B cell (primary cell): ENCODE data around the gene S100A10. TPM values are rescaled to one million over a fixed set of nuclear protein-coding genes. Genes with fewer than 3 reads are reported as not detected.

Source experiments
- ATAC-seq: fragments of 200-7000 bp; cut with Tn5 transposase; one replicate; pipeline ENCODE4 v1.10.0; 2021; ENCODE audit warnings: low read depth, mild to moderate bottlenecking, moderate number of reproducible peaks, moderate library complexity
- CTCF ChIA-PET: fragments of 350-600 bp; sonication (Branson Sonifier 250); formaldehyde crosslinking; loops from one replicate; lab custom pipeline; 2021; ENCODE audit warnings: antibody characterized with exemption, inconsistent platforms; lab: Charles Lee
- POLR2A ChIA-PET: fragments of 350-600 bp; sonication (Branson Sonifier 250); formaldehyde crosslinking; loops from one replicate; lab custom pipeline; 2021; ENCODE audit warnings: antibody characterized with exemption; lab: Charles Lee
- DNase-seq: peaks from one replicate; pipeline ENCODE4 v3.0.0; 2013
- H2AFZ ChIP-seq: 2 replicates; pipeline ENCODE4 v1.6.1; 2012; ENCODE audit warnings: mild to moderate bottlenecking, low read depth, low read length; ENCODE audit not compliant: insufficient read depth, poor library complexity, severe bottlenecking
- H3K27ac ChIP-seq, 2 donors: 1 replicate in 1 of 2; 2 replicates in 1 of 2; pipeline ENCODE4 v1.5.1; 2012 to 2013; ENCODE audit warnings: low read length in 2 of 2, mild to moderate bottlenecking in 2 of 2, moderate library complexity in 1 of 2
- H3K27me3 ChIP-seq, 4 experiments: fragments of 200-600 bp in 1 of 4; sonication (generic) in 1 of 4; replicated peaks in 1 of 4; 1 replicate in 2 of 4; 2 replicates in 2 of 4; pipeline versions ENCODE4 v1.6.1 to v1.7.0; 2013 to 2016; ENCODE audit warnings: low read length in 3 of 4, mild to moderate bottlenecking in 2 of 4, mixed read lengths in 1 of 4, moderate library complexity in 1 of 4; ENCODE audit not compliant: insufficient read depth in 4 of 4, control insufficient read depth in 3 of 4; ENCODE audit errors: control extremely low read depth in 1 of 4
- H3K36me3 ChIP-seq, 2 experiments: replicated peaks in 1 of 2; 1 replicate in 1 of 2; 2 replicates in 1 of 2; pipeline versions ENCODE4 v1.6.1 to v1.7.1; 2013; ENCODE audit warnings: low read length in 1 of 2; ENCODE audit not compliant: insufficient read depth in 2 of 2, control insufficient read depth in 1 of 2; ENCODE audit errors: control extremely low read depth in 1 of 2, extremely low read depth in 1 of 2
- H3K4me1 ChIP-seq, 2 donors: fragments of 200-600 bp in 1 of 2; sonication (generic) in 1 of 2; 1 replicate in 1 of 2; 2 replicates in 1 of 2; pipeline versions ENCODE4 v1.5.1 to v1.6.1; 2013 to 2017; ENCODE audit warnings: low read length in 2 of 2; ENCODE audit not compliant: control insufficient read depth in 2 of 2, insufficient read depth in 2 of 2
- H3K4me2 ChIP-seq: replicated peaks from 2 replicates; pipeline ENCODE3; 2012; ENCODE audit warnings: mild to moderate bottlenecking, low read depth, low read length; ENCODE audit not compliant: poor library complexity, severe bottlenecking
- H3K4me3 ChIP-seq, 5 experiments: fragments of 200-600 bp in 1 of 5; sonication (generic) in 1 of 5; 1 replicate in 3 of 5; 2 replicates in 2 of 5; pipeline versions ENCODE4 v1.5.1 to v1.7.0; 2011 to 2016; ENCODE audit warnings: low read length in 4 of 5, mild to moderate bottlenecking in 4 of 5, low read depth in 2 of 5, control low read depth in 1 of 5, moderate library complexity in 1 of 5; ENCODE audit not compliant: insufficient read depth in 1 of 5; ENCODE audit errors: control extremely low read depth in 1 of 5, extremely low read depth in 1 of 5
- H3K79me2 ChIP-seq: fragments of 200-600 bp; sonication (generic); one replicate; pipeline ENCODE4 v1.6.0; 2016; ENCODE audit warnings: low read length; ENCODE audit not compliant: control insufficient read depth, insufficient read depth
- H3K9ac ChIP-seq: fragments of 200-600 bp; sonication (generic); 2 replicates; pipeline ENCODE4 v1.6.1; 2017; ENCODE audit warnings: mild to moderate bottlenecking, low read length, moderate library complexity
- H3K9me3 ChIP-seq, 3 donors: one replicate each; pipeline versions ENCODE4 v1.6.1 to v1.7.1; 2013; ENCODE audit warnings: low read length in 2 of 3; ENCODE audit not compliant: control insufficient read depth in 2 of 3, insufficient read depth in 1 of 3; ENCODE audit errors: control extremely low read depth in 1 of 3
- H4K20me1 ChIP-seq: 2 replicates; pipeline ENCODE4 v1.6.0; 2012; ENCODE audit warnings: mild to moderate bottlenecking, low read length; ENCODE audit not compliant: insufficient read depth, control insufficient read depth, poor library complexity, severe bottlenecking
- H3K27ac Mint-ChIP-seq: one replicate; pipeline ENCODE4 v1.8.0; 2021; ENCODE audit warnings: mixed read lengths
- H3K27me3 Mint-ChIP-seq: one replicate; pipeline ENCODE4 v1.8.0; 2021; ENCODE audit warnings: mixed read lengths
- H3K4me1 Mint-ChIP-seq: one replicate; pipeline ENCODE4 v1.8.0; 2021; ENCODE audit warnings: mixed read lengths
- H3K4me3 Mint-ChIP-seq: one replicate; pipeline ENCODE4 v1.8.0; 2021; ENCODE audit warnings: mixed read lengths
- H3K9me3 Mint-ChIP-seq: one replicate; pipeline ENCODE4 v1.8.0; 2022; ENCODE audit warnings: mixed read lengths; ENCODE audit not compliant: insufficient read depth
- CTCF ChIP-seq: fragments of 200-600 bp; IDR thresholded peaks from one replicate; pipeline ENCODE4 v1.8.0; 2022; ENCODE audit warnings: antibody characterized with exemption, mild to moderate bottlenecking
- EZH2 ChIP-seq: IDR thresholded peaks from 2 replicates; pipeline ENCODE4 v1.6.1; 2012; ENCODE audit warnings: borderline replicate concordance, low read depth, mild to moderate bottlenecking, moderate library complexity, low read length; ENCODE audit not compliant: insufficient read depth, poor library complexity, severe bottlenecking
- WGBS: methylation state at CpG from one replicate; pipeline ENCODE4 v1.1.5; 2013; ENCODE audit warnings: missing lambda C conversion rate; ENCODE audit not compliant: insufficient coverage; 5-methylcytosine and 5-hydroxymethylcytosine counted together
- intact Hi-C: fragments of 100-400 bp; cut with micrococcal nuclease; formaldehyde crosslinking; loops from one replicate; pipeline ENCODE4 v1.10.0; 2022
- polyA plus RNA-seq: library from polyadenylated mRNA; depleted of rRNA; stranded (reverse); fragments of >200 nt; gene quantifications from 2 replicates; pipeline ENCODE4 v1.2.3, GENCODE V29; 2012
- total RNA-seq, 2 donors: library from RNA; stranded (reverse); fragments of 120-200 nt in 1 of 2; gene quantifications; 1 replicate in 1 of 2; 2 replicates in 1 of 2; pipeline versions ENCODE4 v1.2.3 to v1.2.4, GENCODE V29; 2013 to 2022

S100A10 gene
- total and polyA plus RNA-seq, 2 donors (not counting 1 experiment from before 2014, with no cell fraction given), result 38.0 to 47.1 TPM

GRCh38 chr1:152039461-152039860 is 45.8 kb upstream of the S100A10 start:
- H3K9me3 Mint-ChIP-seq, result no peaks in the 10 kb centered on the region
- DNase-seq (no peak), ATAC-seq (no peak)
- H3K4me1 ChIP-seq, result peaks cover 27 to 35% of the 10 kb centered on the region in 2 donors
- H3K27ac ChIP-seq, result no peak overlapping the region
- no peak overlapping the region for H3K4me2 ChIP-seq
- no peaks in the 10 kb centered on the region for H3K27me3 Mint-ChIP-seq
- intact Hi-C loops, result no loop called here
- no peak overlapping the region for H3K27ac Mint-ChIP-seq
- no CpG with 5 or more reads among the region's 1 CpG for WGBS
- H3K79me2 ChIP-seq, result no peaks in the 10 kb centered on the region
- H3K9ac ChIP-seq, result no peak overlapping the region
- H4K20me1 ChIP-seq, result no peaks in the 10 kb centered on the region
- TF ChIP-seq CTCF, result no peak
- TF ChIP-seq EZH2, result no peak
- peaks cover 0 to 6% (median 2%) of the 10 kb centered on the region in 4 experiments for H3K27me3 ChIP-seq
- H3K9me3 ChIP-seq, result no peaks in the 10 kb centered on the region
- CTCF ChIA-PET, result interaction anchor here (2.8 to 3.8 kb wide), 2 partner anchors 9 to 13 kb away, joined by 10 to 25 read pairs; no protein-coding TSS in a partner anchor
- no peak overlapping the region for H3K4me3 ChIP-seq
- H3K36me3 ChIP-seq, result no peaks in the 10 kb centered on the region
- POLR2A ChIA-PET, result interaction anchor here (0.5 to 0.7 kb wide), 2 partner anchors 11 to 72 kb away, joined by 3 read pairs; no protein-coding TSS in a partner anchor
- no peak overlapping the region for H3K4me3 Mint-ChIP-seq
- H2AFZ ChIP-seq, result no peak overlapping the region
- peaks cover 35% of the 10 kb centered on the region for H3K4me1 Mint-ChIP-seq

GRCh38 chr1:152038871-152039270 is 45.2 kb upstream of the S100A10 start:
- Histone ChIP-seq H3K9me3 (no peaks in the 10 kb centered on the region), H3K27me3 (peaks cover 0 to 6% (median 2%) of the 10 kb centered on the region in 4 experiments), H3K36me3 (peaks cover 0 to 2% of the 10 kb centered on the region in 2 experiments), H2AFZ (no peak overlapping the region), H3K4me1 (peaks cover 30 to 38% of the 10 kb centered on the region in 2 donors), H3K9ac (no peak overlapping the region), H3K27ac (no peak overlapping the region), H3K79me2 (no peaks in the 10 kb centered on the region), H4K20me1 (no peaks in the 10 kb centered on the region), H3K4me2 (no peak overlapping the region), H3K4me3 (no peak overlapping the region)
- H3K27ac Mint-ChIP-seq, result no peak overlapping the region
- H3K4me3 Mint-ChIP-seq, result no peak overlapping the region
- H3K4me1 Mint-ChIP-seq, result peaks cover 38% of the 10 kb centered on the region
- TF ChIP-seq EZH2 (no peak), CTCF (no peak)
- H3K27me3 Mint-ChIP-seq, result no peaks in the 10 kb centered on the region
- no peak for ATAC-seq
- 96% methylated on average over 9 of the region's 10 CpGs for WGBS
- POLR2A ChIA-PET, result no interaction called here
- intact Hi-C loops, result no loop called here
- CTCF ChIA-PET, result interaction anchor here (2.8 to 3.8 kb wide), 2 partner anchors 9 to 14 kb away, joined by 10 to 25 read pairs; no protein-coding TSS in a partner anchor
- H3K9me3 Mint-ChIP-seq, result no peaks in the 10 kb centered on the region
- no peak for DNase-seq
